HFF-Myc (cell line): Measurements from ENCODE around the gene PHF2.

Experiments used
- DNase-seq: peaks from one replicate; pipeline ENCODE4 v3.0.0-alpha.2; 2011; ENCODE audit warnings: low read depth; ENCODE audit errors: extremely low read depth
- H3K4me3 ChIP-seq: replicated peaks from 2 replicates; pipeline ENCODE4 v1.5.1; 2011; ENCODE audit warnings: low read depth, mild to moderate bottlenecking, control low read depth, low read length
- TF ChIP-seq, protein P1 (sequence below): IDR thresholded peaks from 2 replicates; pipeline ENCODE4 v1.5.1; 2012; ENCODE audit warnings: mild to moderate bottlenecking, low read depth, low read length, control low read depth; ENCODE audit errors: missing control alignments

The PHF2 gene

DNA sequence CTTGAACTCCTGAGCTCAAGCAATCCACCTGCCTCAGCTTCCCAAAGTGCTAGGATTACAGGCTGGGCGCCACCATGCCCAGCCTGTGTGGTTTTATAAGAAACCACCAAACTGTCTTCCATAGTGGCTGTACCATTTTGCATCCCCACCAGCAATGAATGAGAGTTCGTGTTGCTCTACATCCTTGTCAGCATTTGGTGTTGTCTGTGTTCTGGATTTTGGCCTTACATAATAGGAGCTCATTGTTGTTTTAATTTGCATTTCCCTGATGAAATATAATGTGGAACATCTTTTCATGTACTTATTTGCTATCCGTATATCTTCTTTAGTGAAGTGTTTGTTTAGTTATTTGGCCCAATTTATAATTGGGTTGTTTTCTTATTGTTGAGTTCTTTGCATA, 29.8 kb downstream of the PHF2 start:
- TF ChIP-seq, protein P1, sequence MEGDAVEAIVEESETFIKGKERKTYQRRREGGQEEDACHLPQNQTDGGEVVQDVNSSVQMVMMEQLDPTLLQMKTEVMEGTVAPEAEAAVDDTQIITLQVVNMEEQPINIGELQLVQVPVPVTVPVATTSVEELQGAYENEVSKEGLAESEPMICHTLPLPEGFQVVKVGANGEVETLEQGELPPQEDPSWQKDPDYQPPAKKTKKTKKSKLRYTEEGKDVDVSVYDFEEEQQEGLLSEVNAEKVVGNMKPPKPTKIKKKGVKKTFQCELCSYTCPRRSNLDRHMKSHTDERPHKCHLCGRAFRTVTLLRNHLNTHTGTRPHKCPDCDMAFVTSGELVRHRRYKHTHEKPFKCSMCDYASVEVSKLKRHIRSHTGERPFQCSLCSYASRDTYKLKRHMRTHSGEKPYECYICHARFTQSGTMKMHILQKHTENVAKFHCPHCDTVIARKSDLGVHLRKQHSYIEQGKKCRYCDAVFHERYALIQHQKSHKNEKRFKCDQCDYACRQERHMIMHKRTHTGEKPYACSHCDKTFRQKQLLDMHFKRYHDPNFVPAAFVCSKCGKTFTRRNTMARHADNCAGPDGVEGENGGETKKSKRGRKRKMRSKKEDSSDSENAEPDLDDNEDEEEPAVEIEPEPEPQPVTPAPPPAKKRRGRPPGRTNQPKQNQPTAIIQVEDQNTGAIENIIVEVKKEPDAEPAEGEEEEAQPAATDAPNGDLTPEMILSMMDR = no peak
- no peak overlapping the region for H3K4me3 ChIP-seq
- DNase-seq = no peak

DNA sequence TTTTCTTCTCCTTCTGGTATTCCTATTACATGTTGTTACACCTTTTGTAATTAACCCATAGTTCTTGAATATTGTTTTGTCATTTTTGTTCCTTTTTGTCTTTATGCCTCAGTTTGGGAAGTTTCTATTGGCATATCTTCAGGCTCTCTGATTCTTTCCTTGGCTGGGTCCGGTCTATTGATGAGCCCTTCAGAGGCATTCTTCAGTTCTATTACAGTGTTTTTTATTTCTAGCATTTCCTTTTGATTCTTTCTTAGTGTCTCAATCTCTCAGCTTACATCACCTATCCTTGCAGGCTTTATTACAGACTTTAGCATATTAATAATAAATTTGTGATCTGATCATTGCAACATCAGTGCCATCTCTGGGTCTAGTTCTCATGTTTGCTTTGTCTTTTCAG, 33.8 kb downstream of the PHF2 start:
- no peak overlapping the region for H3K4me3 ChIP-seq
- DNase-seq = no peak
- TF ChIP-seq, protein P1 = no peak

DNA sequence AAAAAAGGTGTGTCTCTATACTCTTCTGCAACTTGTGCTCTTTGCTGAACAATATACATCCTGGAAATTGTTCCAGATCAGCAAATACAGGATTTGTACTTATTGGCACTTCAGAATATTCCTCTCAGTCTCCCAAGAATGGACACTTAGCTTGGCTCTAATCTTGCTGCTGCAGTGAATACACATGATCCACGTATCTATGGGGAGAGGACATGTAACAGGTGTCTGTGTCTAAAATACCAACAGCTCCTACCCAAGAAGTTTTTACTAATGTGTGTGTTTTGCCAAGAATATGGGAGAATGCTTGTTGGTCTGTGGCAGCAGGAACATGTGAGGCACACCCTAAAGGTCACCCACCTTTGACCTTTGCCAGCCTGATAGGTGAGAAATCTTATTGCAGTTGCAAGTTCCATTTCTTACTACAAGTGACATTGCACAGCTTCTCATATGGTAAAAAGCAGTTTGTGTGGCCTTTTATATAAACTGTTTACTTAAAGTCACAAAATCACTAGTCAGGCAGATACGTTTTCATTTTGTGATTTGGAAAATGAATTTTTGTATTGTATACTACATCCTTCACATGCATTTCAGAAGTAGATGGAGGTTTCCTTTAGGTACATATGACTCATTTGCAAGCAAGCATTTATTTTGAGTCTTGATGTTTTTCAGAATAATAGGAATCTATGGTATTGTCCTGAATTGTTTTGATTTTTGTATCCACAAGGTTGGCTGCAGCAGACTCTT, 35.8 kb downstream of the PHF2 start:
- no peak overlapping the region for H3K4me3 ChIP-seq
- TF ChIP-seq, protein P1 = no peak
- no peak for DNase-seq

DNA sequence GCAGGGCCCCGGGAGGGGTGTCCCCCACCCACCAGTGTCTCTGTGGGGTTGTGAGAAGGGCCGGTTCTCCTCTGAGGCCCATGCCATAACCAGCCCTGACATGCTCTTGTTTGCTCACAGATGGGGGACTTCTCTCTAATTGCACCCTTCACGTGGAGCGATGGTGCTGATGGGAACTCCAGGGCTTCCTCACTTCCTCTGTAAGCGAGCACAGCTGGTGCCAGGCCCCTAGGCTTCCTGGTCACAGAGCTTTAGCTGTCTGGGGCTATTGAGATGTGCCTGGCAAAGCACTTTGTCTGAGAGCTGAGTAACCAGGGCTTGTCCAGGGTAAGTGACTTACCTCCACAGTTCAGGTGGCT, 36.4 kb downstream of the PHF2 start:
- no peak overlapping the region for H3K4me3 ChIP-seq
- no peak for DNase-seq
- TF ChIP-seq, protein P1 = no peak

DNA sequence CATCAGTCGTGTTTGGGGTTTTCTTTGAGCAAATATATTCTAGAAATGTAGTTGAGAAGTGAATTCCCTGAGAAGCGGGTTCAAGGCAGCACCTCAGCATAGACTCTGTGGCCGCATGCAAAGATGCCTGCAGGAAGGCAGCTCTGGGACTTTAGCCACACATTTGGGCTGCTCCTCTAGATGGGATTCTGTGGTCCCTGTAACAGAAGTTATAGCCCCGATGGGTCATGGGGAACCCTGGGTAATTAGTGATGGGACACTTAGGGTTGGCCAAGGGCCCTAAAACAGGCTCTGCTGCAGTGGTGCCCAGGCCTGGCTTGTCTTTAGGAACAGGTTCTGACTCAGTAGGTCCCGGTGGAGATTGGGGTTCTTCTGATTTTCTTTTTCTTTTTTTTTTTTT, 36.8 kb downstream of the PHF2 start:
- TF ChIP-seq, protein P1 = no peak

DNA sequence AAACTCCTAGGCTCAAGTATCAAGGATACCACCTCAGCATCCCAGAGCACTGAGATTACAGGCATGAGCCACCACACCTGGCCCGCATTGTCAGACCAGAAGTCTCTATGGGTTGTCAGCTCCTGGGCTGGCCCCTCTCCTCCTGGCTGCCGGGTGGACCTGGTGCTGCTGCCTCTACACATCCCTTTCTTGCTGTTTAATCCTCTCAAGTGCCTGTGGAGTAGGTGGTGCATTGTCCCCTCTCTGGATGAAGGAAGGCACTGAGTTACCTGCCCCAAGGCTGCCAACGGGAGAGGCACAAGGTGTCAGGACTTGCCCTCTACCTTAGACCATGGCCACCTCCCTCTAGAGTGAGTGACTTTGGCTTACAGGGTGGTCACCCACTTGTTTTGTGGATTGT, 37.4 kb downstream of the PHF2 start:
- H3K4me3 ChIP-seq = no peak overlapping the region
- no peak for DNase-seq
- TF ChIP-seq, protein P1 = no peak

More for the DNA sequence above, 36.8 kb downstream of the PHF2 start:
- DNase-seq = no peak
- H3K4me3 ChIP-seq = no peak overlapping the region
